Brain microvascular endothelial cell (primary cell): ENCODE data around the gene SNAP29.

Source experiments
- DNase-seq: peaks from one replicate; pipeline ENCODE4 v3.0.0-alpha.2; 2020
- H3K27ac ChIP-seq: fragments of 250-450 bp; sonication (Bioruptor Pico); 2 replicates; pipeline ENCODE4 v1.5.1; 2020; ENCODE audit warnings: mild to moderate bottlenecking, moderate library complexity
- H3K27me3 ChIP-seq: fragments of 250-450 bp; sonication (Bioruptor Pico); replicated peaks from 2 replicates; pipeline ENCODE4 v1.5.1; 2020; ENCODE audit warnings: mild to moderate bottlenecking
- H3K36me3 ChIP-seq: fragments of 250-450 bp; sonication (Bioruptor Pico); replicated peaks from 2 replicates; pipeline ENCODE4 v1.5.1; 2020; ENCODE audit warnings: mild to moderate bottlenecking
- H3K4me3 ChIP-seq: 2 replicates; pipeline ENCODE4 v1.5.1; 2011; ENCODE audit warnings: low read depth, mild to moderate bottlenecking, control low read depth, low read length, moderate library complexity
- CTCF ChIP-seq: IDR thresholded peaks from 2 replicates; pipeline ENCODE4 v1.5.1; 2011; ENCODE audit warnings: low read depth, mild to moderate bottlenecking, moderate library complexity, low read length, control low read depth, inconsistent platforms; ENCODE audit errors: missing control alignments
- in situ Hi-C: cut with HindIII; loops from 2 replicates; pipeline ENCODE4 v1.10.0; 2017; ENCODE audit warnings: low sequenced_read_pairs, low pct_ligation_motif_present

Gene SNAP29

DNA sequence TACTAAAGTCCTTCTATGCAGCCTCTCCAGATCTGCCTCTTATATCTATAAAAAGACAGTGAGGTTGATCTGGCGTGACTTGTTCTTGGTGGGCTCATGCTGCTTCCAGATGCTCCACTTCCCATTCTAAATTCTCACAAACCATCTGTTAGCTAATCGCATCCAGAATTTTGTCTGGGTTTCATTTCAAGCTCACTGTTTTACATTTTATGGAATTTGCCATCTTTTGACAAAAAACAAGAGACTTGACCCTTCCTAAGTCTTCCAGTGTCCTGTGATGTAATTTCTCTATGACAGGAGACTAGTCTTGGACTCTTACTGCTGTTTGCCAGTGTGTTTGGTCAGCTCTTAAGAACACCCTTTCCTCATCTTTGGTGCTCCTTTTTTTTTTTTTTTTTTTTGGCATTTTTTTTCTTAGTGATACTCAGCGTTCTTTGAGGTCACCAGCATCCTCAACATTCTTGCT, 81.4 kb downstream of the SNAP29 start:
- Histone ChIP-seq H3K4me3 (no peak overlapping the region), H3K27me3 (no peaks in the 10 kb centered on the region), H3K36me3 (peaks cover 10% of the 10 kb centered on the region), H3K27ac (no peak overlapping the region)
- in situ Hi-C loops = no loop called here
- no peak for TF ChIP-seq CTCF
- no peak for DNase-seq
